HT-29 (cell line): ENCODE measurements around the gene UNC13B. TPM values are rescaled to one million over a fixed set of nuclear protein-coding genes. Genes with fewer than 3 reads are reported as not detected.
A peak's percentile ranks its signal among the peaks of the same experiment; 100 is the strongest.
"Not testable (repeated sequence)": the region's sequence is repeated elsewhere in the genome, so short reads cannot be mapped to it uniquely, and the experiment has no call there.

ENCODE experiments used
- DNase-seq: peaks from one replicate; pipeline ENCODE4 v3.0.0-alpha.2; 2015; ENCODE audit warnings: low spot score
- total RNA-seq: library from RNA; depleted of rRNA; stranded (reverse); fragments of >200 nt; shearing (Covaris generic); gene quantifications from 2 replicates; pipeline ENCODE4 v1.2.3, GENCODE V29; 2014

Gene UNC13B
- total RNA-seq, 1 experiment from 2014 or later, result 11.8 TPM

DNA sequence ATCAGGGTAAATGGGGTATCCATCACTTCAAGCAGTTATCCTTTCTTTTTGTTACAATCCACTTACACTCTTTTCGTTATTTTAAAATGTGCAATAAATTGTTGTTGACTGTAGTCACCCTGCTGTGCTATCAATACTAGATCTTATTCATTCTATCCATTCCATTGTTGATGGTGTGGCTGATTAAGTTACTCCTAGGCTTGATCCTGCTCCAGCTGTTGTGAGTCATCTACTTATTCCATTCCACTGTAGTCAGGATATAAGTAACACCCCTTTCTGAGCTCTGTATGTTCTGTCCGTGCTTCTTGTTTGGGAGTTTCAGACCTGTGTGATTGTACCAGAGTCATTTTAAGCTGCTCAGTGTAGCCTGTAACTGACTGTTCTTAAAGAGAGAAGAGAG, 205.6 kb downstream of the UNC13B start:
- DNase-seq, result no peak

DNA sequence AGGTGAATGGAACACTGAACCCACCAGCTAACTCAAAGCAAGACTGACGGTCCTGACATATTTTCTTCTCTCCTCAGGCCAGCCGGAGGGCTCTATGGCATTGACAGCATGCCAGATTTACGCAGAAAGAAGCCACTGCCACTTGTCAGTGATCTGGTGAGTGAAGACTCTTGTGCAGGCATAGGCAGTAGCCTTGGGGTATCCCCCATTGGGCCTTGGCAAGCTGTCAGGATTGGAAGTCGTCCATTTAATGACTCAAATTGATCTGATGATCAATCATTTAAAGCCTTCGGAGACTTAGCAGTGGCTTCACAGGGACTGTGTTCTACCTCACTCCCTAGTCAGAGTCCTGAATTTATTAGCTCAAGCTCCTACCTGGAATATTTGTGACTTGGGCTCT, 208.4 kb downstream of the UNC13B start:
- no peak for DNase-seq

DNA sequence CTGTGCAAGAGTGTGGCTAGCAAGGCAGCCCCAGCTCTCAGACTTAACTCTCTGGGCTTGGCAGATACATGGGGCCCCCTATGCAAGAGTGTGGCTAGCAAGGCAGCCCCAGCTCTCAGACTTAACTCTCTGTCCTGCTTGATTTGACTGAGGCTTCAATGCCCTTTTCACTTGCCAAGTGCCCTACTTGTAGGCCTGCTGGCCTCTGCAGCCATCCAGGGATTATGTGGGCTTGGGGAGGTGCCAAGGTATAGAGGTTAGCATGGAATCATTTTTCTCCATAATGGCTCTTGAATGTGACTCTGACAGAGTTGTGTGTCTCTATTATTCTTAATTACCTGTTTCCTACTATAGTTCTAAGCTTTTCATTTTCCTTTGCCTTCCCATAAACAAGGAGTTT, 212.6 kb downstream of the UNC13B start:
- no peak for DNase-seq

DNA sequence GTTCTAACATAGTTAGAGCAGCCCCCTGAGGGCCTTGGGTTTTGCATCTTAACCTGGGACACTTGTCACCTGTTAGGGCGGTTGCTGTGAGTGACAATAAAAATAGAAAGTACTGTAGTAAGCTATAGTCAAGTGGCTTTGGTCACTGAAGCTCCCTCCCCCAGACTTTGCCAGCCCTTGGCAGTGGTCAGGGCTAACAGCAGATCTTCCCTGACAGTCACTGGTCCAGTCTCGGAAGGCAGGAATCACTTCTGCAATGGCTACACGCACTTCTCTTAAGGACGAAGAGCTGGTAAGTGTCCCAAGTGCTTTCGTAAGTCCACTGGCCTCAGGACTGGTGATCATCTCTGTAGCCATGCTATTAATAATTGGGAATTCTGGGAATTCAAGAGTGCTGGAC, 213.1 kb downstream of the UNC13B start:
- DNase-seq, result no peak

DNA sequence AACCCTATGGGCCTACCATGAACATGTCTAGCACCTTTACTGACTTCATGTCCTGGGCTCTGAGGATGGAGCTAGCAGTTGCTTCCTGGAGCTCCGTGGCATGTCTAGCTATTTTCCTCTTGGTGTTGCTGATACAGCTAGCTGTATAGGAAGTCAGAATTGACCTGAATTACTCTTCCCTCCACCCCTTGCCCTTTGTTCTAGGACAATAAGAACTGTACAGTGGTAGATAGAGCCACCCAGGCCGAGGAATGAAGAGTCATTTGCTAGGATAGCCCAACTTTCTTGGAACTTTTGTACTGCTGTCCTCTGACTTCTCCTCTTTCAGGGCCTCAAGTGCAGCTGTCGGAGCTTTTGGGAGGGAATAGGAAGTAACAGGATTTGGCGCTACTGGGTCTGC, 218.2 kb downstream of the UNC13B start:
- DNase-seq, result no peak

DNA sequence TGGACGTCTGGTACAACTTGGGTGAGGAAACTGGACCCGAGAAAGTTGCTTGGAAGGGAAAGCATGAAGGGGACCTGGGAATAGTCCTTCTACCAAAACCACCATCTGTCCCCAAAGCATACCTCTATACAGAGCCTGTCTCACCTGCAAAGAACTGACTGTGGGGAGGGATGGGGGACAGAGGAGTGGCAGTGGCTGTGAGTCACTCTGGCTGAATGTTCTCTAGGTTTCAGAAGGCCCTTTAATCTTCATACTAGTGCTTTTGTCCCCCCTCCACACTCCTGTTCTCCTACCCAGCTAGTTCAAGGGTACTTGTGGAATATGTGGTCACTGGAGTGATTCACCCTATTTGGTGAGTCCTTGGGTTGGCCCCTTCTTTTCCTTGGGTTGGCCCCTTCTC, 218.8 kb downstream of the UNC13B start:
- DNase-seq, result no peak

DNA sequence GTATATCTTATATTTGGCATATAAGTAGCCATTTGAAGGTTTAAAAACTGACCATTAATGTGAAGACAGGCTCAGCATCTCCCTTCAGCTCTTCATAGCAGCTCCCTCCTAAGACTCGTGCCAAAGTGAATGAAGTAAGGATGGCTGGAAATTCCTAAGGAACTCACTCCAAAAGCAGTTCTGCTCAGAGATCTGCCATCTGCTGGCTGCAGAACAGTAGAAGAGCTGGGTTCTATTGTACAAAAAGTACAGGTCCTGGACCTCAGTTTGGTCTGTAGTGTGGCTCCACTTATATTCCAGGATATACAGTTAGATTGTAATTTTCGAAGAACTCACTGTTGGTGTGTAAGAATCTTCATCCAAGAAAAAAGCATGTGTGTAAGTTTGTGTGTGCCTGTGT, 223.2 kb downstream of the UNC13B start:
- DNase-seq, result peak; percentile 11

DNA sequence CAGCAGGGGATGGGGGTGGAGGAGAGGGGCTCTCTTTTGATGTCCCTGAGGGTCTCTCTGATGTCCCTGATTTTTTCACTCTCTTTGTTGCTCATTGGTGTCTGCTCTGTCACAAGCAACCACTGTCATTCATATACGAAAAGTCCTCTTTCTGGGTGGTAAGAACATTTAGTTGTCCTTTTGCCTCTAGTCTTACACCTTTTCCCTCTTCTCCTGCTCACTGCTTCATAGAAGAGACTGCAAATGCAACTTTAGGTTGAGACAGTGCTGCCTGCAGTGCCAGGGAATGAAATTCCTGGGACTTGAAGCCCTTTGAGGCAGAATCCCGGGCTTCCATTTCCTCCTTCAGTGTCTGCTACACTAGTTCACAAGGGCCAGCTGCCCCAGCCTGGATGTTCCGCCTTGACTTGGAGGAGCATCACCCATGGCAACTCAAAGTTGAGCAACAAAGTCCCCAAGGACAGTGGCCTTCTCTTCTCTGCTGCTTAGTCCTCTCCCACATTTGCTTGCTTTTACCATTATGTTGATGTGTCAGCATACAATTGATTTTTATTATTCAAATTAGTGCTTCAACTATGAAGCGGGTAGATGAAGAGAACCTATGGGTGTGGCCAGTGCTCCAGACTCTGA, 233.4 kb downstream of the UNC13B start:
- DNase-seq, result no peak

DNA sequence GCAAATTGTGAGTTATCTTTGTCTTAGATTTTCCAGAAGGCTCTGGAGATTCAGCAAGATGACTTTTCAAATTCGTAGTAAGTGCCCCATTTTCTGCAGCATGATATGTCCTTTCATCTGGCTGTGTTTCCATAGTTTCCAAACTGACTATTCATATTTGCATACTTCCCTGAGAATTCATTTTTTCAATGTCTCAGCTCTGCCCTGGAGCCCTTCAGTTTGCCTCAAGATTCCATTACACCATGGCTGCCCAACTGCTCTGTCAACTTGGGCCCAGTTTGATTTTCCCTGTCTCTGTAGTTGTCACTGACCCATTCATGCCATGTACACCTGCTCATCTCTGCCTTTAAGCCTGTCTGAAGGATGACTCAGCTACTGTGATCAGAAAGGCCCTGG, 233.9 kb downstream of the UNC13B start:
- no peak for DNase-seq

DNA sequence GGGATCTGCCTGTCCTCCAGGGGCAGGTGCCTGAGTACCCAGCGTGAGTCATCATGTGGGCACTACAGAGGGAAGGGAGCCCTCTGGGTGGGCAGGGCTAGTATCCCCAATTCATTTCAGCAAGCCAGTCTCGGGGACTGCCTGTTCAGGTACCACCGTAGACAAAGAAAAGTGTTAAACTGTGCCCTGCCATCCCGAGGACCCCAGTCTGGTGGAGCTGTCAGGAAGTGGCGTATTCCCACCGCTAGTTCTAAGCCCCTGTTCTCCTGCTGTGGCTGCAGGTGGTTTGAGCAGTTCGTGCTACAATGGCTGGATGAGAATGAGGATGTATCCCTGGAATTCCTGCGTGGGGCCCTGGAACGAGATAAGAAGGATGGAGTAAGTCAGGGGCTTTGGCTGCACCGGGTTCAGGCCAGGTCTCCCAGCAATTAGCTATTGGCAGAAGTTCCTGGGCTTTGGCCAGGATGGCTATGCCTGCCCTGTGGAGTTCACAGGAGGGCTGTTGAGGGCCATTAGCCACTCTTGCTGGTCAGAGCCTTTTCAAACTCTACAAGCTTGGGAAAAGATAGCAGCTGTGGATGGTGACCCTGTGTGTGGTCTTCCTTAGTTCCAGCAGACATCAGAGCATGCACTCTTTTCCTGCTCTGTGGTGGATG, 234.9 kb downstream of the UNC13B start:
- DNase-seq, result no peak

DNA sequence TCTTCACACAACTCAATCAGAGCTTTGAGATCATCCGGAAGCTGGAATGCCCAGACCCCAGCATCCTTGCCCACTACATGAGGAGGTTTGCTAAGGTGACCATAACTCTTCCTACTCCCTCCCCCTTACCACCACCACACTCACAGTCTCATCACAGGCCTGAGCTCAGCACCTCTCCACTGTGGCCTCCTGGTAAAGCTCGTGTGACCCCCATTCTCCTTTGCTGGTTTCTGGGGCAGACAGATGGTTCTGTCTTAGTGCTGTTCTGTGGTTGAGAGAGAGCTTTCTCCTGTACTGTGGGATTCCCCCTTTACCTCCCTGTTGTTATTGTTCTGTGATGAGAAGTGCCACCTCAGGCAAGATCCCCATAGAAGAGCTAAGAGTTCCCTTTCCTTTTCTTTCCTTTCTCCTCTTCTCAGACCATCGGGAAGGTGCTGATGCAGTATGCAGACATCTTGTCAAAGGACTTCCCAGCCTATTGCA, 235.4 kb downstream of the UNC13B start:
- DNase-seq, result no peak

DNA sequence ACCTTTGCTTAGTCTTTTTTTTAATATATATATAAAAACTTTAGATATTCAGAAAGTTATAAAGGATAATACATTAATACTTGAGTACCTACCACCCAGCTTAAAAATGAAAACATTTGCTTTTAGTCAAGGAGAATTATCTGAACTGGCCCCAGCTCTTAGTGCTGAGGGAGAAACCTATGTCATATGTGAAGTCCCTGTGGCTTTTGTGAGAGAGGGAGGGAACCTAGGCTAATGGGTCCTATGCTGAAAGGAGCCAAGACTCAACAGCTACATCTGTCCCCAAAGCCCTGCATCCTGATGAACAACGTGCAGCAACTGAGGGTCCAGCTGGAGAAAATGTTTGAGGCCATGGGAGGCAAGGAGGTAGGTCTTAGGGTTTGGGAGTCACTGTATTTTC, 236.1 kb downstream of the UNC13B start:
- no peak for DNase-seq

DNA sequence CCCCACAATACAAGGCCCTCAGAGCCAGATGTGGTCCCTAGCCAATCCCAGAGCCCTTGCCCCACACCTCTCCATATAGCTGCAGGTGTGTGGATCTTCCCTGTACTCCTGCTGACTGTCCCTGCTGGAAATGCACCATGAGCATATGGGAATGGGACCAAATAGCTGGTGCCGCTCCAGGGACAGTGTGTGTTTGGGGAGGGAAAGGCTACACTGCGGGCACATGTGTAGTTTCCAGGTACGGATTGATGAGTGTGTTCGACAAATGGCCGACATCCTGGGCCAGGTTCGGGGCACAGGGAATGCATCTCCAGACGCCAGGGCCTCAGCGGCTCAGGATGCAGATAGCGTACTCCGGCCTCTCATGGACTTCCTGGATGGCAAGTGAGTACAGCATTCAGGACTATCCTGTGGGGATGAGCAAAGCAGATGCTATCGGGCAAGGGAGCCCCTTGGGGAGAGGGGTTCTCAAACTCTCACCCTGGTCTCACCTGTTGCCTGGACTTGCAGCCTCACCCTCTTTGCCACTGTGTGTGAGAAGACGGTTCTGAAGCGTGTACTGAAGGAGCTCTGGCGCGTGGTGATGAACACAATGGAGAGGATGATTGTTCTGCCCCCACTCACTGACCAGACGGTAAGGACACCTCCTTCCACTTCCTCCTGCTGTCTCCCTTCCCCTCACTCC, 237.0 kb downstream of the UNC13B start:
- DNase-seq, result no peak

DNA sequence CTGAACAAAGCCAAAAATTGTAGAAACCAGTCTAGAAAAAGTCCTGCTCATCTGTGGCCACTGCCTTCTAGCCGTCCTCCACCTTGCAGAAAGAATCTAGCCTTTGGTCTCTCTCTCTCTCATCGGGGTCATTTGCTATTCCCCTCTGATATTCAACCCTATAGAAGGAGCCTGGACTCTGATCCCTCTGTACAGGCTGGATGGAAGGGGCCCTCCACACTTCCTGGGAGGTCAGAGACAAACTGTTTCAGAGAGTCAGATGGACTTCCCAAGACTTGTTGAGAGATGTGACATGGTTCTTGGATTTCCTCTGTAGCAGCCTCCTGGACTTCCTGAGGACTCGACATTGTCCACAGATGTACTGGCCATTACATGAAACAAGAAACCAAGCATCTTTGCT, 243.1 kb downstream of the UNC13B start:
- DNase-seq, result no peak

DNA sequence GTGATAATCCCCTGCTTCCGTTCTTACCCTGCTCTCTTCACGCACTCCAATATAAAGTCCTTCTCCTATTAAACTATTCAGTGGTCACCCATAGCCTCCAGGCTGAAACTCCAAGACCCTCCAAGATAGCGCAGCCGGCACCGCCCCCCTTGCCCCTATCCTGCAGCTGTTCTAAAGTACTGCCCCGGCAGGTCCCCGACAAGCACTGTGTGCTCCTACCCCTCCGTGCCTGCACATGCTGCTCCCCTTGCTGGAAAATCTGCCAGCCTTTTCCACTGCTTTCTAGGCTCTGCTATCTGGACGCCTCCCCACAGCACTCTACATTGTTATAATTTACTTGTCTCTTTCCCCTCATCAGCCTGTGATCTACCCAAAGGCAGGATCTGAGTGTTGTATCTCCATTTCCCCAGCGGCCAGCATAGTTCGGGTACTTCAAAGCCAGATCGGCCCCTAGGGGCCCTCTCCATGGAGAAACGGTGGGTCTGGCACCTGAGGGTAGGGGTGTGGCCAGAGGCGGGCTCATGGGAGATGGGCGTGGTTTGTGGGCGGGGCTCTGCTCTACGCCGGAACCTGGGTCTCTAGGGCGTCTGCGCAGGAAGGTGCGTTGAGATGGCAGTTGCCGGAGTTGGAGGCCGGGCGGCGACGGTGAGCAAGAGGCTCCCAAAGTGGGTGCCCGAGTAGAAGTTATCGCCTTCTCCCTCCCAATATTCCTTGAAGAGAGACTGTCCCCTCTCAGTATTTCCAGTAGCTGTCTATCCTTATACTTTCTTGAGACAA, 244.6 kb downstream of the UNC13B start:
- no peak for DNase-seq

DNA sequence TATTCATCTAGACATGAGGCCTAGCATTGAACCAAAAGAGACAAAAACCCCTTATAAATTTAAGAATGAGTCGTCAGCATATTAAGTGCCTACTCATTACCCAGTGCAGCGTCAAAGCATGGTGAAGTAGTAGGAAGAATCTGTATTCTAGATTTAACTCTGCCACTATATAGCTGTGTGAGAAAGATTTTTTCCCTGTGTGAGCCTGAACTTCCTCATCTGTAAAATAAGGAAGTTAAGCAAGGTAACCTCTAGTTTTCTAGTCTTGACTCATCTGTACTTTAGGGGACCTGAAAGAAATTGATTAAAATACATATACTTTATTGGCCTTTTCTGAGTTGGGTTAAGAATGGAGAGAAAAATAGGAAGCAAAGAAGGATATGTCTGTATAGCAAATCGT, 246.0 kb downstream of the UNC13B start:
- DNase-seq, result no peak

DNA sequence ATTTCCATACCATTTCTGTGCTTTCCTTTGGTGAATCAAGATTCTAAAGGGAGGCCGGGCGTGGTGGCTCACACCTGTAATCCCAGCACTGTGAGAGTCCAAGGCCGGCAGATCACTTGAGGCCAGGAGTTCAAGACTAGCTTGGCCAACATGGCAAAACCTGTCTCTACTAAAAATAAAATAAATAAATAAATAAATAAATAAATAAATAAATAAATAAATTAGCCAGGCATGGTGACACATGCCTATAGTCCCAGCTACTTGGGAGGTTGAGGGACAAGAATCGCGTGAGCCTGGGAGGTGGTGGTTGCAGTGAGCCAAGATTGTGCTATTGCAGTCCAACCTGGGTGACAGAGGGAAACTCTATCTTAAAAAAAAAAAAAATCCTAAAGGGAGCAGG, 247.6 kb downstream of the UNC13B start:
- DNase-seq, result not testable (repeated sequence)

DNA sequence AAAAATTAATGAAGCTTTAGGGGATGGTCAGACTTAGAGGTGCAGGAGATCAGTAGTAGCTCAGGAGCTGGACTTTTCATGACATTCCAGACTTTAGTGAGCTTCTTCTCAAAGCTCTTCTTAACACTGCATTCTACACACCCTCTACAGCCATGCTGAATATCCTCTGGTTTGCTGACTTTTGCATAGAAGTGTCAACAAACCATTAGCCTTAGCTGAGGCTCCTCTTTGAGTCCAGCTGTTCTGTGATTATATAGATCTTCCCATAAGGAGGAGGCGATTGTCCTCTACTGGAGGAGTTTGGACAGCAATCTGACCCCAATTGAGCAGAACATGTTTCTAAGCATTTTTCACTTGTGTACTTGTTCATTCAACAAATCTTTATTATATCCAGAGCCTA, 253.1 kb downstream of the UNC13B start:
- DNase-seq, result no peak

DNA sequence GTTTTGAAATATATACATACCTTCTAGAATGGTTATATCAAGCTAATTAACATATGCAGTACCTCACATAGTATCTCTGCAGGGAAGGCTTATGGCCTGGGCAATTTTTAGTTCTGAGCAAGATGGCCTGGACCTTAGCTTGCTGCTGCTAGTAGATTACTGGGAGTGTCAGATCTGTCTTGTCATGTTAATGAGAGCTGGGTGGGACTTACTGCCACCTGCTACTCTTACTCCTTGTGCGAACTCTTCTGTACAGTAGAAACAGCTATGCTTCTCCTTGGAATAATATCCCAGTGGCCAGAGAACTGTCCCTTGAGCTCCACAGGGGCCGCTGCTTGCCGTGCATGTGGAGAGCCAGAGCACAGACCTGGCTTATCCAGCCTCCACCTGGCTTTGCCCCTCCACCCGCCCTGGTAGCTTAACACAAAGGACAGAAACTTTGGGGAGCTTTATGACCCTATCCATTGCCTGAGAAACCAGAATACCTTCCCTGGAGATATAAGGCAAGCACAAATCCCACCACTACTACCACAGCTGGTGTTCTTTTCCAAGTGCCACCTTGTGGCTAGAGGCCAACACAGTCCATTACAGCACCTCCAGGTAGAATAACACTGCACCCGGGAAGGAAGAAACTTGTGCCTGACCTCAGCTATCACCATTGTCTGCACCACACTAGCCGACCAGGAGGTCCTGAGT, 253.7 kb downstream of the UNC13B start:
- DNase-seq, result peak; percentile 36

DNA sequence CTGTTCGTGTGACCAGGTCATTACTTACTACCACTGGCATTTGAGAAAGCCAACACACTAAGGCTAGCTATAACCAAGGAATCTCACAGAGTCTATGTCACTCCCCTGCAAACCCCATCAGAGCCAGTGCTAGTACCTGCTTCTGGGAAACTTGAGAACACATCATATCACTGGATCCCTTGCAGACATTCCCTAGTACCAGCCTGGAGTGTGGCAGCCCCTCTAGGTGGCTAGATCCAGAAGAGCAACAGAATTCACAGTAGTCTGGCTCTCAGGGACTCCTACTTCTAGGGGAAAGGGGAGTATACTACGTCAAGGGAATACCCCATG, 254.3 kb downstream of the UNC13B start:
- DNase-seq, result no peak

DNA sequence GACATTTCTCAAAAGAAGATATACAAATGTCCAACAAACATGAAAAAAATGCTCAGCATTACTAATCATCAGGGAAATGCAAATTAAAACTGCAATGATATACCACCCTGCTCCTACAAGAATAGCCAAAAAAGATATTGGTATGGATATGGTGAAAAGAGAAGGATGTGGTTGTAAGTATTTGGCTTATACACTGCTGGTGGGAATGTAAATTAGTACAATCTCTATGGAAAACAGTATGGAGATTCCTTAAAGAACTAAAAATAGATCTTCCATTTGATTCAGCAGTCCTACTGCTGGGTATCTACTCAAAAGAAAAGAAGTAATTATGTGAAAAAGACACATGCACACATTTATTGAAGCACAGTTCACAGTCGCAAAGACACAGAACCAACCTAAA, 260.5 kb downstream of the UNC13B start:
- DNase-seq, result no peak

DNA sequence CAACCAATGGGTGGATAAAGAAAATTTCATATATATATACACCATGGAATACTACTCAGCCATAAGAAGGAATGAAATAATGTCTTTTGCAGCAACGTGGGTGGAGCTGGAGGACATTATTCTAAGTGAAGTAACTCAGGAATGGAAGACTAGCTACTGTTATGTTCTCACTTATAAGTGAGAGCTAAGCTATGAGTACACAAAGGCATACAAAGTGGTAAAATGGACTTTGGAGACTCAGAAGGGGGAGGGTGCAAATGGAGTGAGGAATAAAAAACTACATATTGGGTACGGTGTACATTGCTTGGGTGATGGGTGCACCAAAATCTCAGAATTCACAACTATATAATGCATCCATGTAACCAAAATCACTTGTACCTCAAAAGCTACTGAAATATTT, 260.9 kb downstream of the UNC13B start:
- no peak for DNase-seq
